ENCODE data around the gene ZNF469.

ZNF469 gene

GRCh38 chr16:88344411-88345030 lies 38.2 kb upstream of the ZNF469 start:
- no peak for DNase-seq (ENCODE audit: low read depth in 2 of 2)
- no peak overlapping the region for H3K4me3 ChIP-seq (replicated peaks in 1 of 2; ENCODE audit: low read depth in 2 of 2, low read length in 2 of 2)
- TF ChIP-seq CTCF (IDR thresholded peaks at IDR 0.05; ENCODE audit: low read depth, low read length): no peak

GRCh38 chr16:88345031-88345720 lies 37.6 kb upstream of the ZNF469 start:
- no peak for TF ChIP-seq CTCF (IDR thresholded peaks at IDR 0.05; ENCODE audit: low read depth, low read length)
- no peak for DNase-seq (ENCODE audit: low read depth in 2 of 2)
- no peak overlapping the region for H3K4me3 ChIP-seq (replicated peaks in 1 of 2; ENCODE audit: low read depth in 2 of 2, low read length in 2 of 2)

- H3K4me3 ChIP-seq (replicated peaks in 1 of 2; ENCODE audit: low read depth in 2 of 2, low read length in 2 of 2): no peak overlapping the region
- DNase-seq (ENCODE audit: low read depth in 2 of 2): no peak
- no peak for TF ChIP-seq CTCF (IDR thresholded peaks at IDR 0.05; ENCODE audit: low read depth, low read length)
Observed at GRCh38 chr16:88345721-88346560, 36.8 kb upstream of the ZNF469 start.

GRCh38 chr16:88346680-88347505 lies 35.9 kb upstream of the ZNF469 start:
- no peak for DNase-seq (ENCODE audit: low read depth in 2 of 2)
- no peak overlapping the region for H3K4me3 ChIP-seq (replicated peaks in 1 of 2; ENCODE audit: low read depth in 2 of 2, low read length in 2 of 2)
- no peak for TF ChIP-seq CTCF (IDR thresholded peaks at IDR 0.05; ENCODE audit: low read depth, low read length)

GRCh38 chr16:88347656-88348376 lies 34.9 kb upstream of the ZNF469 start:
- no peak overlapping the region for H3K4me3 ChIP-seq (replicated peaks in 1 of 2; ENCODE audit: low read depth in 2 of 2, low read length in 2 of 2)
- no peak for DNase-seq (ENCODE audit: low read depth in 2 of 2)
- no peak for TF ChIP-seq CTCF (IDR thresholded peaks at IDR 0.05; ENCODE audit: low read depth, low read length)

Measured in cardiac fibroblast (primary cell).